Heart left ventricle (tissue), 16 donors: ENCODE measurements around the gene MRPS11. TPM values are rescaled to one million over a fixed set of nuclear protein-coding genes. Genes with fewer than 3 reads are reported as not detected.

ENCODE experiments used
- ATAC-seq, 4 donors: fragments of 200-7000 bp; cut with Tn5 transposase; one replicate each; pipeline ENCODE4 v1.9.1; 2020 to 2022; ENCODE audit warnings: moderate library complexity in 4 of 4, mild to moderate bottlenecking in 3 of 4, moderate number of reproducible peaks in 1 of 4
- DNase-seq, 5 donors: peaks; one replicate each; pipeline ENCODE4 v3.0.0-alpha.2; 2020
- H3K27ac ChIP-seq, 12 donors: fragments of 200-600 bp; sonication (generic) in 4 of 12; one replicate each; pipeline versions ENCODE4 v1.5.0 to v1.8.0; 2016 to 2022; ENCODE audit warnings: mild to moderate bottlenecking in 2 of 12
- H3K27me3 ChIP-seq, 9 donors: fragments of 200-600 bp; sonication (generic) in 2 of 9; one replicate each; pipeline versions ENCODE4 v1.5.1 to v1.8.0; 2016 to 2022; ENCODE audit warnings: mild to moderate bottlenecking in 3 of 9
- H3K36me3 ChIP-seq, 9 donors: fragments of 200-600 bp; sonication (generic) in 2 of 9; one replicate each; pipeline versions ENCODE4 v1.5.0 to v1.8.0; 2018 to 2022; ENCODE audit warnings: mild to moderate bottlenecking in 2 of 9
- H3K4me1 ChIP-seq, 12 donors: fragments of 200-600 bp; sonication (generic) in 4 of 12; one replicate each; pipeline versions ENCODE4 v1.5.0 to v1.8.0; 2016 to 2022; ENCODE audit warnings: mild to moderate bottlenecking in 3 of 12
- H3K4me3 ChIP-seq, 12 donors: fragments of 200-600 bp; sonication (generic) in 4 of 12; one replicate each; pipeline versions ENCODE4 v1.5.0 to v1.8.0; 2017 to 2022; ENCODE audit warnings: mild to moderate bottlenecking in 9 of 12, moderate library complexity in 4 of 12
- H3K9me3 ChIP-seq, 12 donors: fragments of 200-600 bp; sonication (generic) in 4 of 12; one replicate each; pipeline versions ENCODE4 v1.5.0 to v1.8.0; 2016 to 2022; ENCODE audit warnings: mild to moderate bottlenecking in 1 of 12
- CTCF ChIP-seq, 12 donors: fragments of 200-600 bp; sonication (generic) in 4 of 12; IDR thresholded peaks; one replicate each; pipeline versions ENCODE4 v1.5.0 to v1.8.0; 2018 to 2022; ENCODE audit warnings: antibody characterized with exemption in 12 of 12, mild to moderate bottlenecking in 5 of 12
- POLR2A ChIP-seq, 2 donors: fragments of 450-650 bp; IDR thresholded peaks; one replicate each; pipeline ENCODE4 v1.6.1; 2017; ENCODE audit warnings: antibody characterized with exemption in 2 of 2, mild to moderate bottlenecking in 2 of 2, moderate library complexity in 2 of 2
- WGBS, 4 donors: extraction: QIAGEN DNeasy Blood & Tissue Kit in 2 of 4; methylation state at CpG; one replicate each; pipeline versions ENCODE4 v1.1.5 to v1.1.7; 2013 to 2018; 5-methylcytosine and 5-hydroxymethylcytosine counted together
- intact Hi-C, 10 donors: fragments of 100-400 bp; cut with DNase I; formaldehyde crosslinking; loops; one replicate each; pipeline versions ENCODE4 v1.11.1 to v1.14.2; 2022
- long read RNA-seq, 3 donors: library from polyadenylated mRNA; unstranded; transcript quantifications; one replicate each; pipeline ENCODE4 v2.0.0, GENCODE V29; 2020 to 2021
- polyA plus RNA-seq, 2 donors: library from polyadenylated mRNA; stranded (reverse); fragments of 200-250 nt; gene quantifications; one replicate each; pipeline ENCODE4 v1.2.3, GENCODE V29; 2013
- total RNA-seq, 9 donors: library from RNA; depleted of rRNA in 2 of 9; stranded (reverse); fragments of >200 nt in 2 of 9; fragmentation: NEBNext Ultra II Directional in 3 of 9; extraction: Animal tissue kit (Norgen Biotek cat#: 25700) in 3 of 9; gene quantifications; one replicate each; pipeline versions ENCODE4 v1.1.0 to v1.2.4, GENCODE V29; 2016 to 2023
- donor health status: ischemic (EF 13 %, LVEDD 7.1; RV severe dilation, severe dysfunction).
- donor health status: healthy with polysubstance abuse.
- donor health status: DM: no; HTN: yes; CAD: no.
- donor health status: DM: no; HTN: no; CAD: no.
- donor health status: ischemic (EF 25% LVEDD 6.9; RV normal size, moderate dysfunction).
- donor health status: ischemic (EF 25% LVEDD 5.7; RV mildly dilated, moderate dysfunction).
- donor health status: healthy.
- donor health status: DM: yes; HTN: yes; CAD: no.
- donor health status: ischemic (EF 35%, LVEDD 5.7; RV mildly dilated, moderate dysfunction).
- donor health status: nonischemic (EF 11% LVEDD 7.7; RV severe dilation, severe dysfunction).
- donor health status: DM: yes; HTN: yes; CAD: no.
- donor health status: PGD.
- donor health status: ischemic (EF 29% LVEDD 5.4; RV normal size, mild dysfunction).
- donor health status: nonischemic (EF 23%, LVEDD 6.1; RV moderate dilation, normal function).

MRPS11 gene
- total RNA-seq (10 to 100 TPM; 49.7 to 72.7 (median 59.0) TPM), polyA plus RNA-seq (10 to 100 TPM; 73.2 to 77.9 TPM)
- long read RNA-seq, donor 1, transcript MRPS11-201 (6 exons, 3,644 nt): major isoform, 17 of 30 reads
- long read RNA-seq, donor 1, partial matches to known transcripts: 0 of 30 reads
- long read RNA-seq, donor 1, other reads (novel, unspliced or antisense): 12 of 30 reads
- long read RNA-seq, donor 2, transcript MRPS11-201 (6 exons, 3,644 nt): major isoform, 31 of 50 reads
- long read RNA-seq, donor 2, partial matches to known transcripts: 0 of 50 reads
- long read RNA-seq, donor 2, other reads (novel, unspliced or antisense): 18 of 50 reads
- long read RNA-seq, donor 3, transcript MRPS11-201 (6 exons, 3,644 nt): major isoform, 20 of 34 reads
- long read RNA-seq, donor 3, partial matches to known transcripts: 2 of 34 reads
- long read RNA-seq, donor 3, other reads (novel, unspliced or antisense): 7 of 34 reads

GRCh38 chr15:88467073-88467934 is at the start of gene MRPS11, which contains the start of gene MRPL46:
Gene MRPS11, plus strand, starts transcription at chr15:88467708. Its CDS starts 10 bp downstream, at chr15:88467718.
Gene MRPL46, minus strand, starts transcription at chr15:88467388. Its CDS starts 11 bp downstream, at chr15:88467377.
- Histone ChIP-seq H3K4me3 (peak within 1 kb of the TSS; percentile 65 to 99 (median 83)), H3K4me1 (peaks cover 6 to 45% (median 30%) of the 10 kb centered on the region in 12 donors), H3K27me3 (no peaks in the 10 kb centered on the region), H3K36me3 (peaks cover 0 to 54% (median 46%) of the 10 kb centered on the region in 9 donors), H3K27ac (peak within 1 kb of the TSS; percentile 87 to 98 (median 93)), H3K9me3 (no peaks in the 10 kb centered on the region)
- DNase-seq (peak; percentile 91 to 94 (median 92)), ATAC-seq (peak; percentile 90 to 97 (median 96))
- 0% methylated on average over 34 to 55 of the region's 55 CpGs for WGBS, 4 donors
- intact Hi-C loops: loop anchor here in 1 of 10 donors (2.0 to 5.0 kb wide), 2 partner anchors 79 to 155 kb away; partner anchors contain the start of genes AEN and DET1
- TF ChIP-seq CTCF (IDR thresholded peaks at IDR 0.05) (no peak), POLR2A (IDR thresholded peaks at IDR 0.05) (peak in 1 of 2 donors; percentile 23)

- peaks cover 0 to 4% (median 0%) of the 10 kb centered on the region in 9 donors for H3K27me3 ChIP-seq
- TF ChIP-seq CTCF (IDR thresholded peaks at IDR 0.05) (no peak), POLR2A (IDR thresholded peaks at IDR 0.05) (no peak)
- no peak for ATAC-seq
- H3K4me1 ChIP-seq: no peaks in the 10 kb centered on the region
- H3K36me3 ChIP-seq: no peaks in the 10 kb centered on the region
- H3K4me3 ChIP-seq: no peak overlapping the region
- WGBS, 4 donors: 69 to 78% (median 71%) methylated on average over 3 of the region's 3 CpGs
- no peak for DNase-seq
- H3K27ac ChIP-seq: no peak overlapping the region
- intact Hi-C loops: no loop called here
- H3K9me3 ChIP-seq: no peaks in the 10 kb centered on the region
Measured at GRCh38 chr15:88419830-88420229, 47.7 kb upstream of the MRPS11 start.

GRCh38 chr15:88423331-88423730 is 44.2 kb upstream of the MRPS11 start:
- H3K36me3 ChIP-seq: no peaks in the 10 kb centered on the region
- no peak overlapping the region for H3K4me3 ChIP-seq
- no peak overlapping the region for H3K27ac ChIP-seq
- H3K4me1 ChIP-seq: no peaks in the 10 kb centered on the region
- H3K27me3 ChIP-seq: peaks cover 0 to 13% (median 0%) of the 10 kb centered on the region in 9 donors
- intact Hi-C loops: no loop called here
- H3K9me3 ChIP-seq: no peaks in the 10 kb centered on the region
- TF ChIP-seq CTCF (IDR thresholded peaks at IDR 0.05) (no peak), POLR2A (IDR thresholded peaks at IDR 0.05) (no peak)
- 81 to 87% (median 82%) methylated on average over 8 of the region's 8 CpGs for WGBS, 4 donors
- ATAC-seq (no peak), DNase-seq (no peak)
